Esophagus squamous epithelium (tissue), 5 donors: ENCODE measurements around the gene PCSK1. TPM values are rescaled to one million over a fixed set of nuclear protein-coding genes. Genes with fewer than 3 reads are reported as not detected.
"Not testable (repeated sequence)": the region's sequence is repeated elsewhere in the genome, so short reads cannot be mapped to it uniquely, and the experiment has no call there.

ENCODE experiments used
- DNase-seq: peaks from one replicate; lab custom pipeline; 2025; lab: John Stamatoyannopoulos, UW
- H3K27ac ChIP-seq, 4 donors: fragments of 200-600 bp; sonication (generic); one replicate each; pipeline ENCODE4 v1.5.1; 2016 to 2019; ENCODE audit warnings: mild to moderate bottlenecking in 1 of 4
- H3K27me3 ChIP-seq, 4 donors: fragments of 200-600 bp; sonication (generic); 1 replicate in 3 of 4; 2 replicates in 1 of 4; pipeline versions ENCODE4 v1.5.1 to v1.6.0; 2017 to 2021; ENCODE audit warnings: antibody characterized with exemption in 1 of 4
- H3K36me3 ChIP-seq, 3 donors: fragments of 200-600 bp; sonication (generic); one replicate each; pipeline ENCODE4 v1.5.1; 2016 to 2019
- H3K4me1 ChIP-seq, 3 donors: fragments of 200-600 bp; sonication (generic); one replicate each; pipeline ENCODE4 v1.5.1; 2017 to 2019
- H3K4me3 ChIP-seq, 4 donors: fragments of 200-600 bp; sonication (generic); 1 replicate in 3 of 4; 2 replicates in 1 of 4; pipeline ENCODE4 v1.5.1; 2016 to 2019; ENCODE audit warnings: mild to moderate bottlenecking in 2 of 4, moderate library complexity in 1 of 4
- H3K9me3 ChIP-seq, 3 donors: fragments of 200-600 bp; sonication (generic); one replicate each; pipeline ENCODE4 v1.5.1; 2016 to 2019
- CTCF ChIP-seq, 6 experiments: fragments of 450-650 bp in 4 of 6; fragments of 200-600 bp in 2 of 6; sonication (generic) in 2 of 6; IDR thresholded peaks; one replicate each; pipeline ENCODE4 v1.5.1; 2016 to 2019; ENCODE audit warnings: antibody characterized with exemption in 6 of 6, mild to moderate bottlenecking in 4 of 6, moderate library complexity in 4 of 6
- POLR2A ChIP-seq, 4 donors: fragments of 450-650 bp; IDR thresholded peaks; one replicate each; pipeline ENCODE4 v1.6.1; 2017; ENCODE audit warnings: antibody characterized with exemption in 4 of 4, mild to moderate bottlenecking in 4 of 4, moderate library complexity in 3 of 4
- WGBS, 2 donors: methylation state at CpG; one replicate each; pipeline ENCODE4 v1.1.5; 2018; 5-methylcytosine and 5-hydroxymethylcytosine counted together
- intact Hi-C: fragments of 100-400 bp; cut with DNase I; formaldehyde crosslinking; loops from one replicate; pipeline ENCODE4 v1.15.0; 2022
- total RNA-seq, 4 donors: library from RNA; depleted of rRNA; stranded (reverse); fragments of >200 nt; gene quantifications; one replicate each; pipeline ENCODE4 v1.1.0, GENCODE V29; 2016
- donor health status: DM: yes; HTN: yes; CAD: no.

PCSK1 gene
- total RNA-seq, 4 donors from 2014 or later: 0.09 to 1.1 (median 0.19) TPM; not detected in 1

- no peaks in the 10 kb centered on the region for H3K9me3 ChIP-seq
- intact Hi-C loops: no loop called here
- H3K4me3 ChIP-seq: no peak overlapping the region
- no peak overlapping the region for H3K27ac ChIP-seq
- no peak for DNase-seq
- H3K4me1 ChIP-seq: peaks cover 0 to under 1% (median under 1%) of the 10 kb centered on the region in 3 donors
- no peak for TF ChIP-seq POLR2A (IDR thresholded peaks at IDR 0.05)
- no peak for TF ChIP-seq CTCF (IDR thresholded peaks at IDR 0.05)
- H3K36me3 ChIP-seq: no peaks in the 10 kb centered on the region
- no peaks in the 10 kb centered on the region for H3K27me3 ChIP-seq
- WGBS, 2 donors: 81 to 88% methylated on average over 6 of the region's 6 CpGs
These were observed 30.5 kb downstream of the PCSK1 start for GRCh38 chr5:96402500-96402899.

- Histone ChIP-seq H3K27me3 (no peaks in the 10 kb centered on the region), H3K27ac (no peak overlapping the region), H3K36me3 (no peaks in the 10 kb centered on the region), H3K9me3 (no peaks in the 10 kb centered on the region), H3K4me1 (no peaks in the 10 kb centered on the region), H3K4me3 (no peak overlapping the region)
- WGBS, 2 donors: 44 to 92% methylated on average over 1 of the region's 1 CpG
- no peak for TF ChIP-seq CTCF (IDR thresholded peaks at IDR 0.05)
- no peak for TF ChIP-seq POLR2A (IDR thresholded peaks at IDR 0.05)
- intact Hi-C loops: no loop called here
- no peak for DNase-seq
These were observed 36.2 kb downstream of the PCSK1 start for GRCh38 chr5:96396878-96397277.

GRCh38 chr5:96395295-96395694 is 37.8 kb downstream of the PCSK1 start:
- intact Hi-C loops, H3K27ac ChIP-seq, H3K9me3 ChIP-seq, H3K27me3 ChIP-seq, H3K36me3 ChIP-seq, H3K4me3 ChIP-seq, H3K4me1 ChIP-seq, DNase-seq: not testable (repeated sequence)

DNA sequence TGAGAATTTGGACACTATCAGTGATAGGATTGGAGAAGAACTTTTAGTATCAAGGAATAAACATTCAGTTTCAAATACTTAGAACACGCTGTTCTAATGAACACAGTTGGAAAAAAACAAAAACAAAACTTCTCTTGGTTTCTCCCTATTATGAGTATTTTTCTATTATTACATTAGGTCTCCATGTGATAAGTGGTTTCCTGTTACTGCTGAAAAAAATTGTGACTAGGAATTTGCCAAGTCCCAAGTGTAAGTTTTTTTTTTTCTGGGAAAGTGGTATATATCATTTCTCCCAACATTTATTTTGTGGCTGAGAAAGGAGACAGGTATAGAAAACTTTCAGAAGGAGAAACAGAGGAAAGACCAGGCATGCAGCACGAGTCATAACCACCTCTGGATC is 41.1 kb downstream of the PCSK1 start:
- Histone ChIP-seq H3K27me3 (no peaks in the 10 kb centered on the region), H3K4me1 (no peaks in the 10 kb centered on the region), H3K9me3 (no peaks in the 10 kb centered on the region), H3K27ac (no peak overlapping the region), H3K36me3 (no peaks in the 10 kb centered on the region), H3K4me3 (no peak overlapping the region)
- no peak for DNase-seq
- 66 to 79% methylated on average over 2 of the region's 2 CpGs for WGBS, 2 donors
- intact Hi-C loops: no loop called here
- TF ChIP-seq POLR2A (IDR thresholded peaks at IDR 0.05) (no peak), CTCF (IDR thresholded peaks at IDR 0.05) (no peak)

DNA sequence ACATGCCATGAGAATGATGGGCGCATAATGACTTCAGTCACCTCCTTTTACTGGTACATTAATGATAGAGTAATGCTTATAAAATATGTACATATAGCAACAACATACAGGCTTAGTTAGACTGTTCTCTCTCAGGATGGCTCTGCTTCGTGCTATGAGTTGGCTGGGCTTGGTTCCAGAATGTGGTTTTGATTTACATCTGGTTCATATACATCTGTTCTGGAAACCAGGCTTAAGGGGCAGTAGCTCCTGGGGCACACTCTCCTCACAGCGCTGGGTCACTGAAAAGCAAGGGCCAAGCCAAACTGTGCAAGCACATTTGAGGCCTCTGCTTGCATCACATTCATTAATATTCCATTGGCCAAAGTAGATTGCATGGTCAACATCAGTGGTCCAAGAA is 44.9 kb downstream of the PCSK1 start:
- intact Hi-C loops: no loop called here
- 56 to 82% methylated on average over 3 of the region's 3 CpGs for WGBS, 2 donors
- H3K36me3 ChIP-seq: no peaks in the 10 kb centered on the region
- H3K27ac ChIP-seq: no peak overlapping the region
- no peaks in the 10 kb centered on the region for H3K9me3 ChIP-seq
- H3K27me3 ChIP-seq: no peaks in the 10 kb centered on the region
- TF ChIP-seq CTCF (IDR thresholded peaks at IDR 0.05): no peak
- no peak for TF ChIP-seq POLR2A (IDR thresholded peaks at IDR 0.05)
- H3K4me1 ChIP-seq: no peaks in the 10 kb centered on the region
- H3K4me3 ChIP-seq: no peak overlapping the region
- no peak for DNase-seq

DNA sequence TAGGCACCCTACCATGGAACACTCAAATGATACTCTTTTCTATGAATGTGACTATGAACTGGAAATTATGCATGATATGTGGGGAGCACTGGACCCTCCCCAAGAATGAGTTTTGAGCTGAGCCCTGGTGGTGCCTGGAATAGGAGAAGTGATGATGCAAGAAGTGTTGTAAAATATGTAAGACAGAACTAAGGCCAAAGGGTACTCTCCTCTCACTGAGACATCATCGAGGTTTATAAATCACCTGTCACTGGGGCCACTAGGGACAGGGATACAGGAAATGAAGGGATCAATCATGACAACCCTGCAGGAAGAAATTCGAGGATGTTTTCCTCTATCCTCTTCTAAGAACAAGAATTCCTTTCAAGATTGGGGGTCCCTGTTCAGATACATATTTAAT is 45.4 kb downstream of the PCSK1 start:
- Histone ChIP-seq H3K36me3 (no peaks in the 10 kb centered on the region), H3K27ac (no peak overlapping the region), H3K27me3 (no peaks in the 10 kb centered on the region), H3K4me1 (no peaks in the 10 kb centered on the region), H3K4me3 (no peak overlapping the region), H3K9me3 (no peaks in the 10 kb centered on the region)
- intact Hi-C loops: no loop called here
- TF ChIP-seq CTCF (IDR thresholded peaks at IDR 0.05): no peak
- no peak for TF ChIP-seq POLR2A (IDR thresholded peaks at IDR 0.05)
- 57 to 81% methylated on average over 2 of the region's 2 CpGs for WGBS, 2 donors
- DNase-seq: no peak
